Breast epithelium (tissue), 3 donors: Measurements from ENCODE around the gene AACS.

ENCODE experiments used
- POLR2A ChIP-seq: fragments of 450-650 bp; IDR thresholded peaks from one replicate; pipeline ENCODE4 v1.6.1; 2016; ENCODE audit warnings: antibody characterized with exemption, mild to moderate bottlenecking, moderate library complexity
- TF ChIP-seq, protein P1 (sequence below), 3 donors: fragments of 450-650 bp; IDR thresholded peaks; one replicate each; pipeline ENCODE4 v1.5.1; 2016 to 2017; ENCODE audit warnings: antibody characterized with exemption in 3 of 3, mild to moderate bottlenecking in 3 of 3, moderate library complexity in 3 of 3

DNA sequence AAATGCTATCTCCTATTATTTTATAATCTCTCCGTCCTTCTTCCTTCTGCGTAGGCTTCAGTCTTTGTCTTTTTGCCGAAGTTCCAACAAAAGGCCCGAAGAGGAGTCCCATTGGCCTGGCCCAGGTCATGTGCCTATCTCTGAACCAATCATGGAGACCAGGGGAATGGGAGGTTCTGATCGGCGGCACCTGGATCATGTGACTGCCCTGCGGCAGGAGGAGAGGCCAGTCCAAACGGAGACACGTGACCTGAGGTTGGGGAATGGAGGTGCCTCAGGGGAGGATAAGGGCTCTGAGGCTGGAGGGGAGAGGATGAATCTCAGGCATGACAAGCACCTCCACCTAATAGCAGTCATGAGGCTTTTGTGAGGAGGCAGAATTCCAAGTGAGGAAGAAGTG, 86.0 kb downstream of the AACS start:
- TF ChIP-seq, protein P1, sequence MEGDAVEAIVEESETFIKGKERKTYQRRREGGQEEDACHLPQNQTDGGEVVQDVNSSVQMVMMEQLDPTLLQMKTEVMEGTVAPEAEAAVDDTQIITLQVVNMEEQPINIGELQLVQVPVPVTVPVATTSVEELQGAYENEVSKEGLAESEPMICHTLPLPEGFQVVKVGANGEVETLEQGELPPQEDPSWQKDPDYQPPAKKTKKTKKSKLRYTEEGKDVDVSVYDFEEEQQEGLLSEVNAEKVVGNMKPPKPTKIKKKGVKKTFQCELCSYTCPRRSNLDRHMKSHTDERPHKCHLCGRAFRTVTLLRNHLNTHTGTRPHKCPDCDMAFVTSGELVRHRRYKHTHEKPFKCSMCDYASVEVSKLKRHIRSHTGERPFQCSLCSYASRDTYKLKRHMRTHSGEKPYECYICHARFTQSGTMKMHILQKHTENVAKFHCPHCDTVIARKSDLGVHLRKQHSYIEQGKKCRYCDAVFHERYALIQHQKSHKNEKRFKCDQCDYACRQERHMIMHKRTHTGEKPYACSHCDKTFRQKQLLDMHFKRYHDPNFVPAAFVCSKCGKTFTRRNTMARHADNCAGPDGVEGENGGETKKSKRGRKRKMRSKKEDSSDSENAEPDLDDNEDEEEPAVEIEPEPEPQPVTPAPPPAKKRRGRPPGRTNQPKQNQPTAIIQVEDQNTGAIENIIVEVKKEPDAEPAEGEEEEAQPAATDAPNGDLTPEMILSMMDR (IDR thresholded peaks at IDR 0.05): no peak
- TF ChIP-seq POLR2A: no peak
